ENCODE data around the gene SLC12A7.

DNA sequence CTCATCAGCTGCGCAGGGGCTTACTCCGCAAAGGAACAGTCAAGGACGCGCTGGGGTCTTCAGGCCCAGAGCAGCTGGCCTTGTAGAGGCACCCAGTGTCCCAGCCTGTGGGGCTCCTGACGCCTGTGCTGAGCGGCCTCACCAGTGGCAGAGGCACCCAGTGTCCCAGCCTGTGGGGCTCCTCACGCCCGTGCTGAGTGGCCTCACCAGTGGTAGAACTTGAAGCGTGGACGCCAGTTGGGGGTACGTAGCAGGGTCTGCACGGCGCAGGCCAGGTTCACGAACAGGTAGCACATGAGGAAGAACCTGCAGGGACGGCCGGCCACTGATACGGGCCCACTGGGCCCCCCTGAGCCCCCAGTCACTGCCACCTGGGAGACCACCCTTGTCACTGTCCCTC, 35.9 kb downstream of the SLC12A7 start:
- TF ChIP-seq, protein P1, sequence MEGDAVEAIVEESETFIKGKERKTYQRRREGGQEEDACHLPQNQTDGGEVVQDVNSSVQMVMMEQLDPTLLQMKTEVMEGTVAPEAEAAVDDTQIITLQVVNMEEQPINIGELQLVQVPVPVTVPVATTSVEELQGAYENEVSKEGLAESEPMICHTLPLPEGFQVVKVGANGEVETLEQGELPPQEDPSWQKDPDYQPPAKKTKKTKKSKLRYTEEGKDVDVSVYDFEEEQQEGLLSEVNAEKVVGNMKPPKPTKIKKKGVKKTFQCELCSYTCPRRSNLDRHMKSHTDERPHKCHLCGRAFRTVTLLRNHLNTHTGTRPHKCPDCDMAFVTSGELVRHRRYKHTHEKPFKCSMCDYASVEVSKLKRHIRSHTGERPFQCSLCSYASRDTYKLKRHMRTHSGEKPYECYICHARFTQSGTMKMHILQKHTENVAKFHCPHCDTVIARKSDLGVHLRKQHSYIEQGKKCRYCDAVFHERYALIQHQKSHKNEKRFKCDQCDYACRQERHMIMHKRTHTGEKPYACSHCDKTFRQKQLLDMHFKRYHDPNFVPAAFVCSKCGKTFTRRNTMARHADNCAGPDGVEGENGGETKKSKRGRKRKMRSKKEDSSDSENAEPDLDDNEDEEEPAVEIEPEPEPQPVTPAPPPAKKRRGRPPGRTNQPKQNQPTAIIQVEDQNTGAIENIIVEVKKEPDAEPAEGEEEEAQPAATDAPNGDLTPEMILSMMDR (IDR thresholded peaks at IDR 0.05), result no peak
- TF ChIP-seq POLR2A (IDR thresholded peaks at IDR 0.05), result no peak

Data from thyroid gland (tissue), 4 donors.